ENCODE measurements around the gene P2RX7. TPM values are rescaled to one million over a fixed set of nuclear protein-coding genes. Genes with fewer than 3 reads are reported as not detected.

Gene P2RX7
- total and polyA plus RNA-seq, 9 of the 15 experiments (the other 6 are each of a cell fraction or from before 2014, with no cell fraction given) = 0.04 to 0.65 (median 0.30) TPM

DNA sequence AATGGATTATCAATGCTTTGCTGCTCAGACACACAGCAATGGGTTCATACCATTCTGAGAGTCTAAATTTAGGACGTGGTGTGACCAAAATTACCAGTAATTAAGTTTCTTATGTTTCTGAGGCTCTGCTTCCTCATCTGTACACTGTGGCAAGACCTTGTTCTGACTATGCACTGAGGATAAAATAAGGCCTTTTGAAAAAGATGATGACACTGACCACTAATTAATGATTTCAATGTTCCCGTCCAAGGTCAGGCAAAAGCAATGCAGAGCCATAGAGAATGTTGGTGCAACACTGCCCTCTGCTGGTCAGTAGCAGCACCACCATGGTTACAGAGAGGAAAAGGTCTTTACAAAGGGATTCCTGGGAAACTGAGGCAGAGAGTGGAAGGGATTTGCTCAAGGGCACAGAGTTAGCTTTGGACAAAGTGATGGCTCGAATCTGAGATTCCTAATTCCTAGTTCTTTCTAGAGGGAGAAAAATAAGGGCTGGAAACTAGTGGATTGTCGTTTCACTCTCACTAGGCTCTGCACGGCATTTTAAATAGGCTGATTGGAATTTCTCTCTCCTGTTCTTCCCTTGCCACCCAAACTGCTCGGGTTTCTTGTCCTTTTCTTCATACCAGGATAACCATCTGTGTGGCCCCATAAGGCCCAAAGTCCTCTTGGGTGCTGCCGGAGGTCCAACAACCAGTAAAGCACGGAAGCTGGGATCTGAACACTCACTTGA is 22.3 kb upstream of the P2RX7 start (continued):
- TF ChIP-seq PBX2 (CRISPR knock-in tag; IDR thresholded peaks at IDR 0.05; ENCODE audit: low read depth) (no peak), PBX2 (tag; conservative IDR thresholded peaks at IDR 0.05; ENCODE audit: low read depth) (peak; percentile 56), DDX20 (tag; IDR thresholded peaks at IDR 0.05; ENCODE audit: low read depth) (no peak), ZNF695 (CRISPR knock-in tag; IDR thresholded peaks at IDR 0.05) (no peak), ATF3 (IDR thresholded peaks at IDR 0.05) (peak; percentile 63; the same call in 1 of the 2 replicates), ATF3 (CRISPR knock-in tag; conservative IDR thresholded peaks at IDR 0.05) (no peak), NR2C2 (CRISPR knock-in tag; IDR thresholded peaks at IDR 0.05) (no peak), NR2C2 (tag; IDR thresholded peaks at IDR 0.05) (peak; percentile 33; the same call in 1 of the 2 replicates), BCOR (IDR thresholded peaks at IDR 0.05) (peak; percentile 96), FUS (optimal IDR thresholded peaks at IDR 0.05; ENCODE audit: low read depth, low read length) (no peak), TOE1 (IDR thresholded peaks at IDR 0.05; ENCODE audit: borderline replicate concordance) (no peak), TOE1 (CRISPR knock-in tag; IDR thresholded peaks at IDR 0.05; ENCODE audit: borderline replicate concordance, low read depth) (no peak), FOXJ3 (CRISPR knock-in tag; IDR thresholded peaks at IDR 0.05) (no peak), CREB5 (CRISPR knock-in tag; IDR thresholded peaks at IDR 0.05) (no peak), SMC3 (conservative IDR thresholded peaks at IDR 0.05; ENCODE audit: insufficient read depth, low read depth, low read length) (peak; percentile 88), CEBPG (CRISPR knock-in tag; IDR thresholded peaks at IDR 0.05) (peak; percentile 65; the same call in 1 of the 2 replicates), CEBPG (tag; conservative IDR thresholded peaks at IDR 0.05 in 1 of 2, IDR thresholded peaks at IDR 0.05 in 1 of 2) (peak; percentile 53 to 89; a peak in 3 of 4 replicates), MEIS2 (IDR thresholded peaks at IDR 0.05; ENCODE audit: partially characterized antibody) (peak; percentile 52)
- TF ChIP-seq, protein P1, sequence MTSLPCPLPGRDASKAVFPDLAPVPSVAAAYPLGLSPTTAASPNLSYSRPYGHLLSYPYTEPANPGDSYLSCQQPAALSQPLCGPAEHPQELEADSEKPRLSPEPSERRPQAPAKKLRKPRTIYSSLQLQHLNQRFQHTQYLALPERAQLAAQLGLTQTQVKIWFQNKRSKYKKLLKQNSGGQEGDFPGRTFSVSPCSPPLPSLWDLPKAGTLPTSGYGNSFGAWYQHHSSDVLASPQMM (CRISPR knock-in tag; IDR thresholded peaks at IDR 0.05) = no peak
- TF ChIP-seq, protein P2, sequence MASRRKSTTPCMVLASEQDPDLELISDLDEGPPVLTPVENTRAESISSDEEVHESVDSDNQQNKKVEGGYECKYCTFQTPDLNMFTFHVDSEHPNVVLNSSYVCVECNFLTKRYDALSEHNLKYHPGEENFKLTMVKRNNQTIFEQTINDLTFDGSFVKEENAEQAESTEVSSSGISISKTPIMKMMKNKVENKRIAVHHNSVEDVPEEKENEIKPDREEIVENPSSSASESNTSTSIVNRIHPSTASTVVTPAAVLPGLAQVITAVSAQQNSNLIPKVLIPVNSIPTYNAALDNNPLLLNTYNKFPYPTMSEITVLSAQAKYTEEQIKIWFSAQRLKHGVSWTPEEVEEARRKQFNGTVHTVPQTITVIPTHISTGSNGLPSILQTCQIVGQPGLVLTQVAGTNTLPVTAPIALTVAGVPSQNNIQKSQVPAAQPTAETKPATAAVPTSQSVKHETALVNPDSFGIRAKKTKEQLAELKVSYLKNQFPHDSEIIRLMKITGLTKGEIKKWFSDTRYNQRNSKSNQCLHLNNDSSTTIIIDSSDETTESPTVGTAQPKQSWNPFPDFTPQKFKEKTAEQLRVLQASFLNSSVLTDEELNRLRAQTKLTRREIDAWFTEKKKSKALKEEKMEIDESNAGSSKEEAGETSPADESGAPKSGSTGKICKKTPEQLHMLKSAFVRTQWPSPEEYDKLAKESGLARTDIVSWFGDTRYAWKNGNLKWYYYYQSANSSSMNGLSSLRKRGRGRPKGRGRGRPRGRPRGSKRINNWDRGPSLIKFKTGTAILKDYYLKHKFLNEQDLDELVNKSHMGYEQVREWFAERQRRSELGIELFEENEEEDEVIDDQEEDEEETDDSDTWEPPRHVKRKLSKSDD (conservative IDR thresholded peaks at IDR 0.05; ENCODE audit: low read length) = no peak
